GM18526 (cell line): ENCODE results near the gene TPPP3.

Experiments used
- POLR2A ChIP-seq: IDR thresholded peaks from 3 replicates; pipeline ENCODE4 v1.6.1; 2011; ENCODE audit not compliant: insufficient read length; ENCODE audit errors: extremely low read depth

The TPPP3 gene

GRCh38 chr16:67399218-67399733 is 6.0 kb upstream of the TPPP3 start:
- no peak for TF ChIP-seq POLR2A

- no peak for TF ChIP-seq POLR2A
Measured at GRCh38 chr16:67398546-67399217, 5.4 kb upstream of the TPPP3 start.

- TF ChIP-seq POLR2A: no peak
Measured at GRCh38 chr16:67397812-67398545, 4.7 kb upstream of the TPPP3 start.

- TF ChIP-seq POLR2A: no peak
Measured at GRCh38 chr16:67397036-67397801, 3.9 kb upstream of the TPPP3 start.

GRCh38 chr16:67396159-67397035 is 3.1 kb upstream of the TPPP3 start:
- TF ChIP-seq POLR2A: no peak

- no peak for TF ChIP-seq POLR2A
Measured at GRCh38 chr16:67395458-67396158, 2.3 kb upstream of the TPPP3 start.

- TF ChIP-seq POLR2A: no peak
Measured at GRCh38 chr16:67395105-67395457, 1.8 kb upstream of the TPPP3 start.

- no peak for TF ChIP-seq POLR2A
Measured at GRCh38 chr16:67394155-67395104, 1.1 kb upstream of the TPPP3 start.

- no peak for TF ChIP-seq POLR2A
Measured at GRCh38 chr16:67393788-67394154, 473 bp upstream of the TPPP3 start.

GRCh38 chr16:67392301-67393059 is 818 bp downstream of the TPPP3 start:
- no peak for TF ChIP-seq POLR2A

- TF ChIP-seq POLR2A: no peak
Measured at GRCh38 chr16:67391424-67392300, 1.6 kb downstream of the TPPP3 start.
